ENCODE data around the gene BEND6. TPM values are rescaled to one million over a fixed set of nuclear protein-coding genes. Genes with fewer than 3 reads are reported as not detected.

BEND6 gene
- total RNA-seq, 3 donors from 2014 or later, result 0.33 to 1.0 (median 0.80) TPM

GRCh38 chr6:56949265-56949664 is 5.6 kb upstream of the BEND6 start:
- Histone ChIP-seq H3K27ac (no peak overlapping the region), H3K27me3 (no peaks in the 10 kb centered on the region), H3K9me3 (no peaks in the 10 kb centered on the region), H3K4me1 (no peaks in the 10 kb centered on the region), H3K4me3 (no peak overlapping the region), H3K36me3 (no peaks in the 10 kb centered on the region)
- intact Hi-C loops (cut with DNase I; ENCODE audit: low total_unique reads), result no loop called here
- DNase-seq (ENCODE audit: low spot score in 2 of 2), result no peak
- TF ChIP-seq POLR2A (IDR thresholded peaks at IDR 0.05) (no peak), CTCF (IDR thresholded peaks at IDR 0.05) (no peak), POLR2AphosphoS5 (IDR thresholded peaks at IDR 0.05) (no peak)

GRCh38 chr6:56949925-56950495 is 4.9 kb upstream of the BEND6 start:
- H3K36me3 ChIP-seq, result no peaks in the 10 kb centered on the region
- TF ChIP-seq POLR2AphosphoS5 (IDR thresholded peaks at IDR 0.05) (no peak), CTCF (IDR thresholded peaks at IDR 0.05) (no peak), POLR2A (IDR thresholded peaks at IDR 0.05) (no peak)
- no peak overlapping the region for H3K4me3 ChIP-seq
- H3K27ac ChIP-seq, result no peak overlapping the region
- no peaks in the 10 kb centered on the region for H3K27me3 ChIP-seq
- intact Hi-C loops (cut with DNase I; ENCODE audit: low total_unique reads), result loop anchor here (10.0 kb wide), 1 partner anchor 285 kb away; no protein-coding TSS in a partner anchor
- no peaks in the 10 kb centered on the region for H3K4me1 ChIP-seq
- no peaks in the 10 kb centered on the region for H3K9me3 ChIP-seq
- DNase-seq (ENCODE audit: low spot score in 2 of 2), result no peak

- no peak overlapping the region for H3K4me3 ChIP-seq
- H3K27ac ChIP-seq, result no peak overlapping the region
- H3K27me3 ChIP-seq, result no peaks in the 10 kb centered on the region
- no peak for TF ChIP-seq POLR2A (IDR thresholded peaks at IDR 0.05)
- TF ChIP-seq CTCF (IDR thresholded peaks at IDR 0.05), result no peak
- no peak for TF ChIP-seq POLR2AphosphoS5 (IDR thresholded peaks at IDR 0.05)
- no peak for DNase-seq (ENCODE audit: low spot score in 2 of 2)
- intact Hi-C loops (cut with DNase I; ENCODE audit: low total_unique reads), result loop anchor here (10.0 kb wide), 1 partner anchor 286 kb away; no protein-coding TSS in a partner anchor
- no peaks in the 10 kb centered on the region for H3K36me3 ChIP-seq
- H3K4me1 ChIP-seq, result no peaks in the 10 kb centered on the region
- H3K9me3 ChIP-seq, result no peaks in the 10 kb centered on the region
Measured at GRCh38 chr6:56951049-56951831, 3.7 kb upstream of the BEND6 start.

- no peak for TF ChIP-seq POLR2A (IDR thresholded peaks at IDR 0.05)
- no peak for TF ChIP-seq CTCF (IDR thresholded peaks at IDR 0.05)
- no peak for TF ChIP-seq POLR2AphosphoS5 (IDR thresholded peaks at IDR 0.05)
- Histone ChIP-seq H3K9me3 (no peaks in the 10 kb centered on the region), H3K27me3 (no peaks in the 10 kb centered on the region), H3K4me1 (no peaks in the 10 kb centered on the region), H3K36me3 (no peaks in the 10 kb centered on the region), H3K4me3 (peak overlapping the region; percentile 64 to 85 (median 65)), H3K27ac (no peak overlapping the region)
- no peak for DNase-seq (ENCODE audit: low spot score in 2 of 2)
- intact Hi-C loops (cut with DNase I; ENCODE audit: low total_unique reads), result loop anchor here (10.0 kb wide), 1 partner anchor 289 kb away; no protein-coding TSS in a partner anchor
Measured at GRCh38 chr6:56953597-56954402, 1.1 kb upstream of the BEND6 start.
